Measurements from ENCODE around the gene TNF.

GRCh38 chr6:31614075-31614619 lies 38.8 kb downstream of the TNF start:
- TF ChIP-seq OSR1 (CRISPR knock-in tag; IDR thresholded peaks at IDR 0.05) (no peak), CREB5 (CRISPR knock-in tag; IDR thresholded peaks at IDR 0.05; ENCODE audit: low read depth) (no peak)
